ENCODE data around the gene TNIP3.

DNA sequence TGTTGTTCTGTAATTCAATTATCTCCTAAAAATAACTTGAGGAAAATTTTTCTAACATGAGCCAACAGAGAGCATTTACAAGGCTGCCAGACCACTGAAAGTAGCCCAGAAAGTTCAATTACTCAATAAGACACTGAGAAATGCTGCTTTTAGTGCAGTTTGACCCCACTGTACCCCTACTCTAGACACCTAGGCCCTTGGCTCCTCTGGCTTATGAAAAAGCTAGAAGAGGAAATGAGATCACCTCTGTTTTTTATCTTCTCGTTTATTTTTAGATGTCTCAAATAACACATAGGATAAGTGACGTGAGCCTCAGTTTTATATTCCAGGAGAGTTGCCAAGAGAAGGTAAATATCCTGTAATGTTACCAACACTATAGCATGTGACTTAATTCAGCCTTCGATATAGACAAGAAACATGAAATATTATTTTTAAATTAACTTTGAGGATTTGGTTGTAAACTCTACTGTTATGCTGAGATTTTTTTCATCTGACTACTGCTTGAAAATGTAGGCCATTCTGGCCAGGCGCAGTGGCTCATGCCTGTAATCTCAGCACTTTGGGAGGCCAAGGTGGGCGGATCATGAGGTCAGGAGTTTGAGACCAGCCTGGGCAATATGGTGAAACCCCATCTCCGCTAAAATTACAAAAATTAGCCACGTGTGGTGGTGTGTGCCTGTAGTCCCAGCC, 24.4 kb downstream of the TNIP3 start:
- TF ChIP-seq, protein P1, sequence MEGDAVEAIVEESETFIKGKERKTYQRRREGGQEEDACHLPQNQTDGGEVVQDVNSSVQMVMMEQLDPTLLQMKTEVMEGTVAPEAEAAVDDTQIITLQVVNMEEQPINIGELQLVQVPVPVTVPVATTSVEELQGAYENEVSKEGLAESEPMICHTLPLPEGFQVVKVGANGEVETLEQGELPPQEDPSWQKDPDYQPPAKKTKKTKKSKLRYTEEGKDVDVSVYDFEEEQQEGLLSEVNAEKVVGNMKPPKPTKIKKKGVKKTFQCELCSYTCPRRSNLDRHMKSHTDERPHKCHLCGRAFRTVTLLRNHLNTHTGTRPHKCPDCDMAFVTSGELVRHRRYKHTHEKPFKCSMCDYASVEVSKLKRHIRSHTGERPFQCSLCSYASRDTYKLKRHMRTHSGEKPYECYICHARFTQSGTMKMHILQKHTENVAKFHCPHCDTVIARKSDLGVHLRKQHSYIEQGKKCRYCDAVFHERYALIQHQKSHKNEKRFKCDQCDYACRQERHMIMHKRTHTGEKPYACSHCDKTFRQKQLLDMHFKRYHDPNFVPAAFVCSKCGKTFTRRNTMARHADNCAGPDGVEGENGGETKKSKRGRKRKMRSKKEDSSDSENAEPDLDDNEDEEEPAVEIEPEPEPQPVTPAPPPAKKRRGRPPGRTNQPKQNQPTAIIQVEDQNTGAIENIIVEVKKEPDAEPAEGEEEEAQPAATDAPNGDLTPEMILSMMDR (IDR thresholded peaks at IDR 0.05): no peak
- TF ChIP-seq POLR2AphosphoS5 (IDR thresholded peaks at IDR 0.05): no peak
- no peak for TF ChIP-seq POLR2A (IDR thresholded peaks at IDR 0.05)
